ENCODE measurements around the gene F7.

GRCh38 chr13:113143466-113144254, 38.1 kb downstream of the F7 start:
- no peak for TF ChIP-seq POLR2A (IDR thresholded peaks at IDR 0.05; ENCODE audit: low read depth, low read length)
- no peak for TF ChIP-seq POLR2AphosphoS5 (IDR thresholded peaks at IDR 0.05; ENCODE audit: low read depth, low read length)
